ENCODE measurements around the gene ARHGAP6. TPM values are rescaled to one million over a fixed set of nuclear protein-coding genes. Genes with fewer than 3 reads are reported as not detected.

Gene ARHGAP6
- total and polyA plus RNA-seq, 2 donors (not counting 3 experiments of a cell fraction or from before 2014, with no cell fraction given): 0.69 to 0.83 TPM

GRCh38 chrX:11259437-11259836 is 406.3 kb downstream of the ARHGAP6 start:
- no TSS peak for BruUV-seq (replicated peaks)
- CTCF ChIA-PET: no interaction called here
- DNase-seq (ENCODE audit: low read depth, low spot score): no peak

More at GRCh38 chrX:11259437-11259836, 406.3 kb downstream of the ARHGAP6 start:
- intact Hi-C loops (cut with micrococcal nuclease) (no loop called here), dilution Hi-C loops (cut with MboI; ENCODE audit: extremely low pct_ligation_motif_present, low sequenced_read_pairs) (no loop called here)
- Histone ChIP-seq H3K9me1 (replicated peaks; ENCODE audit: control insufficient read depth, extremely low read depth, insufficient read depth, low read length) (no peaks in the 10 kb centered on the region), H3K4me3 (replicated peaks in 1 of 3; ENCODE audit: insufficient read depth in 1 of 3, low read depth in 1 of 3, low read length in 3 of 3) (no peak overlapping the region), H3K4me1 (ENCODE audit: control insufficient read depth, extremely low read depth, insufficient read depth, low read length) (no peaks in the 10 kb centered on the region), H3K36me3 (ENCODE audit: control insufficient read depth in 2 of 2, extremely low read depth in 1 of 2, insufficient read depth in 2 of 2, low read length in 2 of 2) (no peaks in the 10 kb centered on the region), H3K4me2 (ENCODE audit: insufficient read depth, low read length) (no peak overlapping the region), H4K20me1 (replicated peaks; ENCODE audit: control insufficient read depth, extremely low read depth, insufficient read depth, low read length) (no peaks in the 10 kb centered on the region), H3K9me3 (replicated peaks; ENCODE audit: control insufficient read depth, insufficient read depth, low read length) (no peaks in the 10 kb centered on the region), H3K27ac (ENCODE audit: insufficient read depth, low read depth, low read length) (no peak overlapping the region), H3K79me2 (ENCODE audit: control insufficient read depth, insufficient read depth, low read length) (no peaks in the 10 kb centered on the region), H3K9ac (replicated peaks; ENCODE audit: extremely low read depth, insufficient read depth, low read length) (no peak overlapping the region), H3K27me3 (ENCODE audit: control insufficient read depth in 2 of 2, insufficient read depth in 2 of 2, low read length in 2 of 2) (no peaks in the 10 kb centered on the region), H2AFZ (ENCODE audit: low read depth, low read length) (no peak overlapping the region)
- FAIRE-seq: no peak
- no peak for TF ChIP-seq GATA2 (IDR thresholded peaks at IDR 0.05; ENCODE audit: insufficient read depth, insufficient read length, low read depth, low read length)
- no peak for TF ChIP-seq MYC (IDR thresholded peaks at IDR 0.05; ENCODE audit: low read depth, low read length)
- TF ChIP-seq FOS (IDR thresholded peaks at IDR 0.05; ENCODE audit: borderline replicate concordance, insufficient read depth, low read length): no peak
- TF ChIP-seq POLR2A (IDR thresholded peaks at IDR 0.05; ENCODE audit: low read depth, low read length): no peak
- TF ChIP-seq CTCF (IDR thresholded peaks at IDR 0.05; ENCODE audit: extremely low read depth in 1 of 2, insufficient read depth in 1 of 2, low read depth in 1 of 2, low read length in 2 of 2): no peak
- no peak for TF ChIP-seq MAX (IDR thresholded peaks at IDR 0.05; ENCODE audit: insufficient read depth, insufficient read length)
- POLR2A ChIA-PET: no interaction called here
